ENCODE measurements around the gene PLEKHA8. TPM values are rescaled to one million over a fixed set of nuclear protein-coding genes. Genes with fewer than 3 reads are reported as not detected.
A peak's percentile ranks its signal among the peaks of the same experiment; 100 is the strongest.

PLEKHA8 gene
- total RNA-seq, 2 donors from 2014 or later: 5.5 to 12.0 TPM

- Histone ChIP-seq H3K36me3 (no peaks in the 10 kb centered on the region), H3K4me3 (peak overlapping the region; percentile 76 to 84), H3K9me3 (no peaks in the 10 kb centered on the region), H3K4me1 (replicated peaks) (peaks cover 3% of the 10 kb centered on the region), H3K27ac (peak overlapping the region; percentile 79 to 85), H3K27me3 (replicated peaks; ENCODE audit: insufficient read depth) (no peaks in the 10 kb centered on the region)
- intact Hi-C loops (cut with DNase I): loop anchor here (1.0 to 5.0 kb wide), 2 partner anchors 35 to 38 kb away; partner anchors contain the start of gene SCRN1
- no peak for TF ChIP-seq POLR2AphosphoS5 (IDR thresholded peaks at IDR 0.05)
- peak; percentile 19 for TF ChIP-seq POLR2A (IDR thresholded peaks at IDR 0.05)
- no peak for TF ChIP-seq CTCF (IDR thresholded peaks at IDR 0.05)
- WGBS: under 1% methylated on average over 10 of the region's 10 CpGs
- peak; percentile 60 for DNase-seq (ENCODE audit: low spot score)
These were observed 1.2 kb upstream of the PLEKHA8 start for GRCh38 chr7:30027065-30027456.

GRCh38 chr7:30027740-30028215 is 434 bp upstream of the PLEKHA8 start:
- no peak for DNase-seq (ENCODE audit: low spot score)
- TF ChIP-seq CTCF (IDR thresholded peaks at IDR 0.05) (no peak), POLR2AphosphoS5 (IDR thresholded peaks at IDR 0.05) (no peak), POLR2A (IDR thresholded peaks at IDR 0.05) (no peak)
- intact Hi-C loops (cut with DNase I): loop anchor here (1.0 to 5.0 kb wide), 2 partner anchors 35 to 38 kb away; partner anchors contain the start of gene SCRN1
- 3% methylated on average over 9 of the region's 9 CpGs for WGBS
- Histone ChIP-seq H3K27me3 (replicated peaks; ENCODE audit: insufficient read depth) (no peaks in the 10 kb centered on the region), H3K36me3 (no peaks in the 10 kb centered on the region), H3K4me1 (replicated peaks) (peaks cover 3% of the 10 kb centered on the region), H3K27ac (peak overlapping the region; percentile 85 to 86), H3K4me3 (peak overlapping the region; percentile 76 to 84), H3K9me3 (no peaks in the 10 kb centered on the region)

- peak; percentile 30 for DNase-seq (ENCODE audit: low spot score)
- Histone ChIP-seq H3K9me3 (no peaks in the 10 kb centered on the region), H3K36me3 (no peaks in the 10 kb centered on the region), H3K27ac (peak overlapping the region; percentile 85 to 86), H3K27me3 (replicated peaks; ENCODE audit: insufficient read depth) (no peaks in the 10 kb centered on the region), H3K4me1 (replicated peaks) (peaks cover 3% of the 10 kb centered on the region), H3K4me3 (peak overlapping the region; percentile 76 to 84)
- intact Hi-C loops (cut with DNase I): loop anchor here (5.0 kb wide), 1 partner anchor 33 kb away; no protein-coding TSS in a partner anchor
- TF ChIP-seq POLR2AphosphoS5 (IDR thresholded peaks at IDR 0.05) (peak; percentile 4), CTCF (IDR thresholded peaks at IDR 0.05) (peak in 1 of 4 experiments; percentile 13), POLR2A (IDR thresholded peaks at IDR 0.05) (no peak)
- under 1% methylated on average over 40 of the region's 42 CpGs for WGBS
These were observed 780 bp downstream of the PLEKHA8 start for GRCh38 chr7:30028749-30029635.

GRCh38 chr7:30029696-30030095 is 1.5 kb downstream of the PLEKHA8 start:
- no peaks in the 10 kb centered on the region for H3K9me3 ChIP-seq
- intact Hi-C loops (cut with DNase I): loop anchor here (5.0 kb wide), 1 partner anchor 33 kb away; no protein-coding TSS in a partner anchor
- no peaks in the 10 kb centered on the region for H3K27me3 ChIP-seq (replicated peaks; ENCODE audit: insufficient read depth)
- no peak overlapping the region for H3K27ac ChIP-seq
- 21% methylated on average over 6 of the region's 6 CpGs for WGBS
- no peak for DNase-seq (ENCODE audit: low spot score)
- TF ChIP-seq CTCF (IDR thresholded peaks at IDR 0.05) (no peak), POLR2AphosphoS5 (IDR thresholded peaks at IDR 0.05) (no peak)
- H3K36me3 ChIP-seq: no peaks in the 10 kb centered on the region
- H3K4me3 ChIP-seq: peak overlapping the region in 1 of 2 donors; percentile 84
- H3K4me1 ChIP-seq (replicated peaks): peaks cover 3% of the 10 kb centered on the region
